Muscle layer of colon (tissue), 2 donors: ENCODE data around the gene POLR2L.
A peak's percentile ranks its signal among the peaks of the same experiment; 100 is the strongest.

Experiments
- H3K27ac ChIP-seq: one replicate; pipeline ENCODE4 v1.7.0; 2013; ENCODE audit warnings: low read depth, mild to moderate bottlenecking, low read length, moderate library complexity
- H3K27me3 ChIP-seq, 2 donors: one replicate each; pipeline ENCODE4 v1.7.0; 2013; ENCODE audit warnings: low read length in 2 of 2, mild to moderate bottlenecking in 2 of 2; ENCODE audit not compliant: insufficient read depth in 2 of 2, control insufficient read depth in 1 of 2
- H3K36me3 ChIP-seq: one replicate; pipeline ENCODE4 v1.7.0; 2013; ENCODE audit warnings: mild to moderate bottlenecking, low read length; ENCODE audit not compliant: insufficient read depth
- H3K4me1 ChIP-seq: one replicate; pipeline ENCODE4 v1.7.0; 2013; ENCODE audit warnings: mild to moderate bottlenecking, low read length; ENCODE audit not compliant: insufficient read depth
- H3K4me3 ChIP-seq, 2 donors: one replicate each; pipeline ENCODE4 v1.7.0; 2013; ENCODE audit warnings: low read length in 2 of 2, low read depth in 1 of 2, mild to moderate bottlenecking in 1 of 2, moderate library complexity in 1 of 2
- H3K9ac ChIP-seq: one replicate; pipeline ENCODE4 v1.7.0; 2013; ENCODE audit warnings: low read length
- H3K9me3 ChIP-seq: one replicate; pipeline ENCODE4 v1.7.0; 2013; ENCODE audit warnings: mild to moderate bottlenecking, low read length
- donor health status: abdominal sarcoma.
- donor health status: Adenocarcinoma of cecum.

The POLR2L gene

GRCh38 chr11:850775-851763, 8.7 kb upstream of the POLR2L start:
- no peaks in the 10 kb centered on the region for H3K9me3 ChIP-seq
- no peak overlapping the region for H3K9ac ChIP-seq
- peaks cover 14% of the 10 kb centered on the region for H3K4me1 ChIP-seq
- peaks cover 6% of the 10 kb centered on the region for H3K36me3 ChIP-seq
- H3K27me3 ChIP-seq = peaks cover 0 to 23% of the 10 kb centered on the region in 2 donors
- no peak overlapping the region for H3K4me3 ChIP-seq
- no peak overlapping the region for H3K27ac ChIP-seq

DNA sequence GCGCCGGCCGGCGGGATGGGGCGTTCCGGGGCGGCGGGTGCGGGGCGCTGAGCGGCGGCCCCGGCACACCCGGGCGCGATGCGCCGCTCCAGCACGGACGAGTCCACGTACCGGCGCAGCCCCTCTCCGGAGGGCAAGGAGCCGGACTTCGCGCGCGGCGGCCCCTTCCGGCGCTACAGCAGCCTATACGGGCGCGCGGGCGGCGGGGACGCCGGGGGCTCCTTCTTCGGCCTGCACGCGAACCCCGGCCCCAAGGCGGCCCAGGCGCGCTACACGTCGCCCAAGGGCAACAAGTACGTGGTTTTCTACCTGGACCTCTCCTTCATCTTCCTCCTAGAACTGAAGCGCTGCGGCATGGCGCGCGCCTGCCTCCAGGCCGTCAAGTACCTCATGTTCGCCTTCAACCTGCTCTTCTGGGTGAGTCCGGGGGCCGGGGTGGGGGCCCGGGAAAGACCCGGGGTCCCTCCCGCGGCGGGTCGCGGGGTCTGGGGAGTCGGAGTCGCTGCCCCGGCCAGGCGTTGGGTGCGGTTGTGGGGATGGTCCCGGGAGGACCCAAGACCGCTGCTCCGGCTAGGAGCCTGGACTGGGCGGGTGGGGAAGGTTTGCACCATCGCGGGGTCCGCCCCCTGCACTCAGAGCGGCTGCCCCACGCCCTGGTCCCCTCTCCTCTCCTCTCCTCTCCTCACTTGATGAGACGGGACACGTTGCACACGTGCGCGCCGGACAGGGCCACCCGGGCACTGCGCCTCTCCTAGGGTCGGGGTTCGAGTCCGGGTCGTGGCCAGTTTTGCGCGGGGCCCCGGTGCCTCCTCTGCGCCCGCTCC, 7.8 kb upstream of the POLR2L start:
- Histone ChIP-seq H3K4me1 (peaks cover 16% of the 10 kb centered on the region), H3K27me3 (peaks cover 0 to 23% of the 10 kb centered on the region in 2 donors), H3K9me3 (no peaks in the 10 kb centered on the region), H3K27ac (no peak overlapping the region), H3K36me3 (peaks cover 6% of the 10 kb centered on the region), H3K4me3 (peak overlapping the region in 1 of 2 donors; percentile 27), H3K9ac (no peak overlapping the region)

DNA sequence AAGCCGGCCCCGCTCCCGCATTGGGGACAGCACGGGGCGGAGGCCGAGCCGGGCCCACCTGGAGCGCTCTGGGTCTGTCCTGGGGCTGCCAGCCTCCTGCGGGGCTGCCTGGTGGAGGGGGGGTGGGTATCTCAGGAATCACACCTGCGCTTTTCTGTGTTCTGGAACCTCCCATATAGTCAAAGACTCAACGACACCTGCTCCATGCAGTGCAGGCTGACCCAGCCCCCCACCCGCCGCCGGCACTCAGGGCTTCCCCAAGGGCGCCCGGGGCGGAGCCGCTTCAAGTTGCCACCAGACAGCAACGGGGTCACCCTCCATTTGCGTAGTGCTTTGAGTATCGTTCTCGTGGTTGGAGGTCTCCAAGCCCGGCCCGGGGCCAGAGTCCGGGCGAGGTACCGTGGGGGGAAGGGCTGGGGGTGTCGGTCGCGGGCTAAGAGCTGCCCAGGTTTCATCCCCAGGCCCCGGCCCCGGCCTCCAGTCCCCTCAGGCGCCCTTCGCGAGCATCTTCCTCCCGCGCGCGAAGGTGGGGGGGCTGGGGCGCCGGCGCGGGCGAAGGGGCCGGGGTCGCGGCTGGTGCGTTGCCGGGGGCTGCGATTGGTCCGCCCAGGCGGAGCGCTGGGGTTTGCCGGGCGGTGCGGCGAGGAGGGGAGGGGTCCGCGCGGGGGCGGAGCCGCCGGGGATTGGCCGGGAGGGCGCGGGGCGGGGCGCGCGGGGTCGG, 6.9 kb upstream of the POLR2L start:
- H3K4me1 ChIP-seq = peaks cover 24% of the 10 kb centered on the region

GRCh38 chr11:848380-848931, 6.1 kb upstream of the POLR2L start:
- Histone ChIP-seq H3K27me3 (peaks cover 0 to 23% of the 10 kb centered on the region in 2 donors), H3K4me1 (peaks cover 31% of the 10 kb centered on the region), H3K36me3 (peaks cover 6% of the 10 kb centered on the region), H3K9ac (no peak overlapping the region), H3K9me3 (no peaks in the 10 kb centered on the region), H3K27ac (no peak overlapping the region), H3K4me3 (peak overlapping the region in 1 of 2 donors; percentile 14)

More for the DNA sequence above, 6.9 kb upstream of the POLR2L start:
- peaks cover 0 to 23% of the 10 kb centered on the region in 2 donors for H3K27me3 ChIP-seq
- no peaks in the 10 kb centered on the region for H3K9me3 ChIP-seq
- peak overlapping the region in 1 of 2 donors; percentile 32 for H3K4me3 ChIP-seq
- H3K27ac ChIP-seq = no peak overlapping the region
- no peak overlapping the region for H3K9ac ChIP-seq
- peaks cover 6% of the 10 kb centered on the region for H3K36me3 ChIP-seq

GRCh38 chr11:847876-848275, 5.5 kb upstream of the POLR2L start:
- Histone ChIP-seq H3K4me1 (peaks cover 31% of the 10 kb centered on the region), H3K27ac (no peak overlapping the region), H3K9ac (no peak overlapping the region), H3K9me3 (no peaks in the 10 kb centered on the region), H3K27me3 (peaks cover 0 to 23% of the 10 kb centered on the region in 2 donors), H3K4me3 (no peak overlapping the region), H3K36me3 (peaks cover 6% of the 10 kb centered on the region)

DNA sequence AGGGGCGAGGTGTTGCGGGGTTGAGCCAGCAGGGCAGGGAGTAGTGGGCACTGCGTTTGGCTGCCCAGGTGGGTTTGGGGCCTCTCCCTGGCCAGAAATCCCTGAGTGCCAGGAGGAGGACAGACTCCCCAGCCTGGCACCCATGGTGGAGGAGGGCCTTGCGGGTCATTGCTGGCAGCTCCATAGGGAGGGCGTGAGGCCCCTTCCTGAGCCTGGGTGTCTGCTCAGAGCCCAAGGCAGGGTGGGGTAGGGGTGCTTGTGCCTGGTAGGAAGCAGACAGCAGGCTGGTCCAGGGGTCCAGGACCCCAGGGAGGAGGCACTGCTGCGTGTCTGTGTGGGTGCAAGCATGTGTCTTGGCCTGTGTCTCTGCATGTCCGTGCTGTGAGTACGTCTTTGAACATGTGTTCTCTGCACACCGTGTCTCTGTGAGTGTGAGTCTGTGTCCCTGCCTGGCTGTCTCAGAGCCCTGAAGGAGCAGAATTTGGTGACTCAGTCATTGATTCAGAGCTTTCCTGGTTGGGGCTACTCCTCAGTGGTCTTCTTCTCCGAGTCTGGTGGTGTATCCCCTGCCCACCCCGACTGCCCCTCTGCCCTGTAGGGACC, 4.3 kb upstream of the POLR2L start:
- peaks cover 0 to 23% of the 10 kb centered on the region in 2 donors for H3K27me3 ChIP-seq
- peaks cover 6% of the 10 kb centered on the region for H3K36me3 ChIP-seq
- peaks cover 31% of the 10 kb centered on the region for H3K4me1 ChIP-seq
- no peak overlapping the region for H3K27ac ChIP-seq
- no peak overlapping the region for H3K4me3 ChIP-seq
- no peak overlapping the region for H3K9ac ChIP-seq
- no peaks in the 10 kb centered on the region for H3K9me3 ChIP-seq

- Histone ChIP-seq H3K36me3 (peaks cover 2% of the 10 kb centered on the region), H3K27ac (no peak overlapping the region), H3K4me3 (no peak overlapping the region), H3K4me1 (peaks cover 36% of the 10 kb centered on the region), H3K27me3 (peaks cover 0 to 23% of the 10 kb centered on the region in 2 donors), H3K9ac (no peak overlapping the region), H3K9me3 (no peaks in the 10 kb centered on the region)
Observed at GRCh38 chr11:845872-846495, 3.7 kb upstream of the POLR2L start.

DNA sequence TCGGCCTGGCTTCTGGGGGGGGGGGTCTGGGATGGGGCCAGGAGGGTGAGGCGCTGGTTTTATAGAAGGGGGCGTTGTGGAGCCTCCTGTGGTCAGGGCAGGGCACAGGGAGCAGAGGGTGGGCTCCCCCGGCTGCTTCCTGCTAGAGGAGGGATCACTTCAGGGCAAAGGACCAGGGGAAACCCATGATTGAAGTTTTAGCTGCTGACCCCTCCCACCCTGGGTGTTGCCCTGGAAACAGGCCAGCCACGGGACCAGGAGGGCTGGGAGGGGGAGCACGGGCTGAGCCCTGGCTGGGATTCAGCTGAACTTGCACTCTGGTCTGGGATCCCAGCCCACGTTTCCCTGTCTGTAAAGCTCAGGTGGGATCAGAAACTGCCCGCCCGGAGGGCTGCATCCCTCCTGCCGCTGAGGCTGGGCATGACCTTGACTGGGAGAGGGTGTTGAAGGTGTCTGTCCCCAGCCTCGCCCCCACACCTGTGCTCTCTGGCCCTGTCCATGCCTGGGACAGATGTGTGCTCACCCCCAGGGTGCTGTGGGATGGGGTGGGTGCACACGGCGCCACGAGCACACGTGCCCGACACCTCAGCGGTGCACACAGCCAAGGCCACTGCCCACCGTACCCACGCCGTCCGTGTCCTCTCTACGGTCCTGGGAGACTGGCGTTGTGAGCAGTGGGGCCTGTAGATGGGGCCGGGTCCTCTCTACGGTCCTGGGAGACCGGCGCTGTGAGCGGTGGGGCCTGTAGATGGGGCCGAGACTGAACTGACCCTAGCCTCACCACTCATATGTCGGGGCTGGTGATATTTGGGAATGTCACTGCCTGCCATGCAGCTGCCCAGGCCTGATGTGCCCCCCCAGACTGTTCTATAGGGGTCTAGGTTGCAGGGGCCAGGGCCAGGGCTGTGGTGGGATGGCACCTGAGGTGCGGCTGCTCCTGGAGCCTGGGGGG, 2.6 kb upstream of the POLR2L start:
- Histone ChIP-seq H3K4me1 (peaks cover 46% of the 10 kb centered on the region), H3K9me3 (no peaks in the 10 kb centered on the region), H3K27ac (peak overlapping the region; percentile 88), H3K27me3 (peaks cover 0 to 14% of the 10 kb centered on the region in 2 donors), H3K4me3 (peak overlapping the region; percentile 39 to 100), H3K9ac (no peak overlapping the region), H3K36me3 (peaks cover 2% of the 10 kb centered on the region)

DNA sequence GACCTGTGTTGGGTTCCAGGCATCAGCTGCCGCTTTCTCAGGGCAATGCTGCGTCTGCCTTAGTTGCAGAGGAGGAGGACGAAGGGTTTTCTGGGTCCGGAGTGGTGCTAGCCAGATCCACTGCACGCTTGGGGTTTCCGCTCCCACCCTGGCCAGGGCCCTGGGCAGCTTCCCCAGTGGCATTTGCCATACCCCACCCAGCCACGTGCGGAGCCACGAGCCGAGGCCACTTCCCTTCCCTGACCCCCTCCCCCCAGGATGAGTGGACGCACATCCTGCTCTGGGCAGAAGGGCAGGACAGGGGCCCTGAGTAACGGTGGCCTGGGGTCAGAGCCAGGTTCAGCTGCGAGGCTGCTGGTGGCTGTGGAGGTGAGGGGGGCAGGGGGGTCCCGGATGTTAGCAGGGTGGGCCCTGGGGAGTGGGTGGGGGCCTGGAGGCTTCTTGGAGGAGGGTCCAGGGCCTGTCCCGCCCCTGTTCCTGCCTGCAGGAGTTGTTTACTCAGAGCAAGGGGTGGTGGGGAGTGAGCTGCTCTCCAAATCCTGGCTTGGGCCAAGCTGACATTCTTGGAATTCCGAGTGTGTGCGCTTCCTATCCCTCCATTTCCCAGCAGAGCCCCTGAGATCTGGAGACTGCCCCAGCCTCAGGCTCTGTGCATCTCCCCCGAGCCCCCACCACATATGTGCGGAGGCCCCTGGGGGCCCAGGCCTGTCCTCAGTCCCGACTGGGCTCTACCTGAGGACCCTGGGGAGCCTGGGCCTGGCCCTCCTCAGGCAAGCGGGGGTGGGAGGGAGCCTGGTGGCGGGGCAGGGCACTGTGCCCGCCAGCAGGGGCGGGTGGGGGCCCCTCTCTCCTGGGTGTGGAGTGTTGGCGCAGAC, 1.7 kb upstream of the POLR2L start:
- peak overlapping the region; percentile 76 to 100 for H3K4me3 ChIP-seq
- no peaks in the 10 kb centered on the region for H3K9me3 ChIP-seq
- H3K4me1 ChIP-seq = peaks cover 43% of the 10 kb centered on the region
- peak overlapping the region; percentile 88 for H3K27ac ChIP-seq
- peaks cover 0 to 11% of the 10 kb centered on the region in 2 donors for H3K27me3 ChIP-seq
- peaks cover 11% of the 10 kb centered on the region for H3K36me3 ChIP-seq
- H3K9ac ChIP-seq = peak overlapping the region; percentile 41
